ENCODE measurements around the gene TBC1D3B. TPM values are rescaled to one million over a fixed set of nuclear protein-coding genes. Genes with fewer than 3 reads are reported as not detected.
"Not testable (repeated sequence)": the region's sequence is repeated elsewhere in the genome, so short reads cannot be mapped to it uniquely, and the experiment has no call there.

Gene TBC1D3B
- total RNA-seq = 1 to 10 TPM; 1.7 to 9.2 (median 5.0) TPM

- no CpG with 5 or more reads among the region's 11 CpGs for WGBS, 2 donors (ENCODE audit: low coverage in 1 of 2)
- H3K9me3 ChIP-seq, H3K27me3 ChIP-seq, H3K4me1 ChIP-seq, ATAC-seq, H3K27ac ChIP-seq, H3K4me3 ChIP-seq, H3K36me3 ChIP-seq: not testable (repeated sequence)
Observed at GRCh38 chr17:36176536-36176935, at the start of gene TBC1D3B. Gene TBC1D3B (minus strand): TSS chr17:36176636. CDS start chr17:36175050, 1,586 bp downstream.

GRCh38 chr17:36222967-36223366, 46.5 kb upstream of the TBC1D3B start:
- not testable (repeated sequence) for H3K4me3 ChIP-seq, H3K4me1 ChIP-seq, H3K27ac ChIP-seq, H3K36me3 ChIP-seq, ATAC-seq, H3K27me3 ChIP-seq
- peaks cover 0 to 10% (median 0%) of the 10 kb centered on the region in 3 donors for H3K9me3 ChIP-seq
- 80 to 98% methylated on average over 2 to 7 of the region's 12 CpGs for WGBS, 2 donors (ENCODE audit: low coverage in 1 of 2)

GRCh38 chr17:36221581-36222100, 45.2 kb upstream of the TBC1D3B start:
- not testable (repeated sequence) for H3K4me3 ChIP-seq, H3K27ac ChIP-seq, ATAC-seq, H3K36me3 ChIP-seq, H3K27me3 ChIP-seq, H3K4me1 ChIP-seq
- peaks cover 0 to 10% (median 0%) of the 10 kb centered on the region in 3 donors for H3K9me3 ChIP-seq
- 75 to 80% methylated on average over 1 to 4 of the region's 4 CpGs for WGBS, 2 donors (ENCODE audit: low coverage in 1 of 2)

- H3K4me1 ChIP-seq, H3K4me3 ChIP-seq, H3K27me3 ChIP-seq, H3K27ac ChIP-seq, H3K36me3 ChIP-seq, ATAC-seq: not testable (repeated sequence)
- 85% methylated on average over 2 of the region's 3 CpGs; no CpG with 5 or more reads in 1 of the 2 donors for WGBS, 2 donors (ENCODE audit: low coverage in 1 of 2)
- H3K9me3 ChIP-seq = peaks cover 0 to 10% (median 0%) of the 10 kb centered on the region in 3 donors
Observed at GRCh38 chr17:36220737-36221580, 44.5 kb upstream of the TBC1D3B start.

- H3K27me3 ChIP-seq = not testable (repeated sequence)
- WGBS, 2 donors (ENCODE audit: low coverage in 1 of 2) = 83 to 88% methylated on average over 1 of the region's 1 CpG
Observed at GRCh38 chr17:36219556-36219955, 43.1 kb upstream of the TBC1D3B start.

GRCh38 chr17:36215406-36216308, 39.2 kb upstream of the TBC1D3B start:
- 74 to 80% methylated on average over 5 to 6 of the region's 7 CpGs for WGBS, 2 donors (ENCODE audit: low coverage in 1 of 2)
- peaks cover 0 to 10% (median 0%) of the 10 kb centered on the region in 3 donors for H3K9me3 ChIP-seq
- peaks cover 15% of the 10 kb centered on the region for H3K27me3 ChIP-seq
- H3K36me3 ChIP-seq, H3K27ac ChIP-seq, ATAC-seq, H3K4me1 ChIP-seq, H3K4me3 ChIP-seq: not testable (repeated sequence)

More at GRCh38 chr17:36219556-36219955, 43.1 kb upstream of the TBC1D3B start:
- H3K4me3 ChIP-seq, ATAC-seq, H3K27ac ChIP-seq, H3K36me3 ChIP-seq, H3K4me1 ChIP-seq: not testable (repeated sequence)
- H3K9me3 ChIP-seq = peaks cover 0 to 10% (median 0%) of the 10 kb centered on the region in 3 donors

GRCh38 chr17:36214918-36215317, 38.5 kb upstream of the TBC1D3B start:
- Histone ChIP-seq H3K9me3 (peaks cover 0 to 10% (median 0%) of the 10 kb centered on the region in 3 donors), H3K4me1 (no peaks in the 10 kb centered on the region), H3K36me3 (no peaks in the 10 kb centered on the region), H3K4me3 (no peak overlapping the region), H3K27me3 (peaks cover 15% of the 10 kb centered on the region), H3K27ac (no peak overlapping the region)
- no peak for TF ChIP-seq EP300 (IDR thresholded peaks at IDR 0.05)
- TF ChIP-seq POLR2AphosphoS5 (IDR thresholded peaks at IDR 0.05) = no peak
- TF ChIP-seq CTCF (IDR thresholded peaks at IDR 0.05) = no peak
- TF ChIP-seq POLR2A (IDR thresholded peaks at IDR 0.05) = no peak
- no peak for ATAC-seq

Measured in gastroesophageal sphincter (tissue), 4 donors.